Osteocyte (in vitro differentiated cells): ENCODE results near the gene AMBRA1. TPM values are rescaled to one million over a fixed set of nuclear protein-coding genes. Genes with fewer than 3 reads are reported as not detected.

Experiments
- DNase-seq: peaks from one replicate; pipeline ENCODE4 v3.0.0; 2021; ENCODE audit warnings: mixed read lengths; ENCODE audit not compliant: unreplicated experiment; ENCODE audit errors: extremely low spot score
- H3K27ac Mint-ChIP-seq: one replicate; pipeline ENCODE4 v1.8.0; 2021; ENCODE audit warnings: mild to moderate bottlenecking, mixed read lengths; ENCODE audit not compliant: unreplicated experiment
- H3K27me3 Mint-ChIP-seq: one replicate; pipeline ENCODE4 v1.8.0; 2021; ENCODE audit warnings: mixed read lengths; ENCODE audit not compliant: unreplicated experiment
- H3K36me3 Mint-ChIP-seq: one replicate; pipeline ENCODE4 v1.8.0; 2021; ENCODE audit warnings: mixed read lengths; ENCODE audit not compliant: unreplicated experiment
- H3K4me1 Mint-ChIP-seq: one replicate; pipeline ENCODE4 v1.8.0; 2021; ENCODE audit warnings: mixed read lengths; ENCODE audit not compliant: unreplicated experiment
- H3K4me3 Mint-ChIP-seq: one replicate; pipeline ENCODE4 v1.8.0; 2021; ENCODE audit warnings: mild to moderate bottlenecking, moderate library complexity, mixed read lengths; ENCODE audit not compliant: unreplicated experiment
- H3K9me3 Mint-ChIP-seq: one replicate; pipeline ENCODE4 v1.8.0; 2021; ENCODE audit warnings: mixed read lengths; ENCODE audit not compliant: unreplicated experiment
- total RNA-seq: library from RNA; stranded (reverse); gene quantifications from 2 replicates; pipeline ENCODE4 v1.2.1, GENCODE V29; 2021
- TF ChIP-seq, protein P1 (sequence below): fragments of 200-600 bp; sonication (generic); IDR thresholded peaks from 2 replicates; pipeline ENCODE4 v1.5.0; 2021; ENCODE audit warnings: antibody characterized with exemption, mild to moderate bottlenecking, moderate library complexity

Gene AMBRA1
- total RNA-seq, 1 donor from 2014 or later = 32.1 TPM

DNA sequence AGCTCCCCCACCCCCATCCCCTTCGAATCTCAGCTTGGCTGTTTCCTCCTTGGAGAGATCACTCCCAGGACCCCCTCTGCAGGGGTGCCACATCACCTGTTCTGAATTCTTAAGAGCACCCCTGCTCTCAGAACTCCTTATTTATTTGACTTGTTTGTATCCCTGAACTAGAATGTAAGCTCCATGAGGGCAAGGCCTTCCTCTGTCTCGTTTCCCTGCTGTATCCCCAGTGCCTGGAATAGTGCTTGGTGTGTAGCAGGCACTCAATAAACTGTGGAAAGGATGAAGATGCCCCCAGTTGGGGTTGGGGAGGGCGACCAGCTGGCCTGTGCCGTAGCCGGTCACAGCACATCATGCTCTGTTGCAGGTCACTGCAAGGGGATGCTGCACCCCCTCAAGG lies 216.0 kb downstream of the AMBRA1 start:
- TF ChIP-seq, protein P1, sequence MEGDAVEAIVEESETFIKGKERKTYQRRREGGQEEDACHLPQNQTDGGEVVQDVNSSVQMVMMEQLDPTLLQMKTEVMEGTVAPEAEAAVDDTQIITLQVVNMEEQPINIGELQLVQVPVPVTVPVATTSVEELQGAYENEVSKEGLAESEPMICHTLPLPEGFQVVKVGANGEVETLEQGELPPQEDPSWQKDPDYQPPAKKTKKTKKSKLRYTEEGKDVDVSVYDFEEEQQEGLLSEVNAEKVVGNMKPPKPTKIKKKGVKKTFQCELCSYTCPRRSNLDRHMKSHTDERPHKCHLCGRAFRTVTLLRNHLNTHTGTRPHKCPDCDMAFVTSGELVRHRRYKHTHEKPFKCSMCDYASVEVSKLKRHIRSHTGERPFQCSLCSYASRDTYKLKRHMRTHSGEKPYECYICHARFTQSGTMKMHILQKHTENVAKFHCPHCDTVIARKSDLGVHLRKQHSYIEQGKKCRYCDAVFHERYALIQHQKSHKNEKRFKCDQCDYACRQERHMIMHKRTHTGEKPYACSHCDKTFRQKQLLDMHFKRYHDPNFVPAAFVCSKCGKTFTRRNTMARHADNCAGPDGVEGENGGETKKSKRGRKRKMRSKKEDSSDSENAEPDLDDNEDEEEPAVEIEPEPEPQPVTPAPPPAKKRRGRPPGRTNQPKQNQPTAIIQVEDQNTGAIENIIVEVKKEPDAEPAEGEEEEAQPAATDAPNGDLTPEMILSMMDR = no peak
- Mint-ChIP-seq H3K36me3 (peaks cover 17% of the 10 kb centered on the region), H3K4me3 (no peak overlapping the region), H3K9me3 (no peaks in the 10 kb centered on the region), H3K4me1 (peaks cover 11% of the 10 kb centered on the region), H3K27ac (no peak overlapping the region), H3K27me3 (no peaks in the 10 kb centered on the region)
- no peak for DNase-seq

DNA sequence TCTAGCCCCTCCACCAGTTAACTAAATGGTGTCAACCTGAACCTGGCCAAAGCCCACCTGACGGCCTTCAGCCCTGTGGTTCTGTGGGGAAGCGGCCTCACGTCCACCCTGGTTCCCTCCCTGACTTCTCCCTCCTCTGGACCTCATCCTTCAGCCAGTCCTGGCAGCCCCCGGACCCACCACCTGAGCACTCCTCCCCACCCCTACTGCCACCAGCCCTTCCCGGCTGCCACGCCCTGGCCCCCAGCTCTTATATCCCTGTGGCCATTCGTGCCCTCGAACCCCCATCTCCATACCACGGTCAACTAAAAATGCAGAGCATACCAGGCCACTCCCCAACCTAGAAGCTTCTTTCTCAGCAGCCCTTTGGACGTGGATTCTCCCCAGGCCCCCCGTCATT lies 216.5 kb downstream of the AMBRA1 start:
- TF ChIP-seq, protein P1 = no peak
- Mint-ChIP-seq H3K36me3 (peaks cover 17% of the 10 kb centered on the region), H3K9me3 (no peaks in the 10 kb centered on the region), H3K27me3 (no peaks in the 10 kb centered on the region), H3K4me3 (no peak overlapping the region), H3K4me1 (peaks cover 10% of the 10 kb centered on the region), H3K27ac (no peak overlapping the region)
- no peak for DNase-seq

DNA sequence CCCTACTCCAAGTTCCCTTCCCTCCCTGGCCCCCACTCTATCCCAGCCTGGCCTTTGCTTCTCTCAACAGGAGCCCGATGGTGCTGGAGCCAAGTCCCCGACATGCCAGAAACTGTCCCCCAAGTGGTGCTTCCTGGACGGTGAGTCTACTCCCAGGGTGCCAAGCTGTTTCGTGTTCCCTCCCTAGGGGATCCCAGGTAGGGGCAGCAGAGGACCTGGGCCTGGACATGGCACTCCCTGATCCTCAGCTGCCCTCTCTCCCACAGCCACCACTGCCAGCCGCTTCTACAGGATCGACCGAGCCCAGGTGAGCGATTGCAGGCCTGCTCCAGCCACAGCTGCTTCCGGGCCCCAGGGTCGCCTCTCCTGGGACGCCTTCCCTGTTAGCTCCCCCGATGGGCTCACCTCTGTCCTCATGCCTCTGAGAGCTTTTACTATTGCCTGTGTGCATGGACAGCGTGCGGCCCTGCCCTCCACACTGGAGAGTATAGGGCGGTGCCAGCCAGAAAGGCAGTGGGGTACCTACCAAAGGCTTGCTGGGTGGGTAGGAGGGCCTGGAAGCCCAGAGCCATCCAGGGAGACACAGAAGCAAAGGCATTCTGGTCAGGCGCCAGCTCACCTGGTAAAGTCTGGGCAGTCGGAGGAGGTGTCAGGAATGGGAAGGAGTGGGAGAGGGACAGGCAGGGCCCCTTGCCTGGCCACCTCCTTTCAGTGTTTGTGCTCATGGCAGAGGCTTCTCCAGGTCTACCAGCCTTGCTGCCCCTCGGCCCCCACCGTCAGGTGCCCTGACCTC lies 217.4 kb downstream of the AMBRA1 start:
- no peak overlapping the region for H3K4me3 Mint-ChIP-seq
- H3K36me3 Mint-ChIP-seq = peaks cover 17% of the 10 kb centered on the region
- H3K4me1 Mint-ChIP-seq = peaks cover 4% of the 10 kb centered on the region
- no peaks in the 10 kb centered on the region for H3K27me3 Mint-ChIP-seq
- H3K27ac Mint-ChIP-seq = no peak overlapping the region
- no peaks in the 10 kb centered on the region for H3K9me3 Mint-ChIP-seq
- TF ChIP-seq, protein P1 = no peak
- no peak for DNase-seq

DNA sequence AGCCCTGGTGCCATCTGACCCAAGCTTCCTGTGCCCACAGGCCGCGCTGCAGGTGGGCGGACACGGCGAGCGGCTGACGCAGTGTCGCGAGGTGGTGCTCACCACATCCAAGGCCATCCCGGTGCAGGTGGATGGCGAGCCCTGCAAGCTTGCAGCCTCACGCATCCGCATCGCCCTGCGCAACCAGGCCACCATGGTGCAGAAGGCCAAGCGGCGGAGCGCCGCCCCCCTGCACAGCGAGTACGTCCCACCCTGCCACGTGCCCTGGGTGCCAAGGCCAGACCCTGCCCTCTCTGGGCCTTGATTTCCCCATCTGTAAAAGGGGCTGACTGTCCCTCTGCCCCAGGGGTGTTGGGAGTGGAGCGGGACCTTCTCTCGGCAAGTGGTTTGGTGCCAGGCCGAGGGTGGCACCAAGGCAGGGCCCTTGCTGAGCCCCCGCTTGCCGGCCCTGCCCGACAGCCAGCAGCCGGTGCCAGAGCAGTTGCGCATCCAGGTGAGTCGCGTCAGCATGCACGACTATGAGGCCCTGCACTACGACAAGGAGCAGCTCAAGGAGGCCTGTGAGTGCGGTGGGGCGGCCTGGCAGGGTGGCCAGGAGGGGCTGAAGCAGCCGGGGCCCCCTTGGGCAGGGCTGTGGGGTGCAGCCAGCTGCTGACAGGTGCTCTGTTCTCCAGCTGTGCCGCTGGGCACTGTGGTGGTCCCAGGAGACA lies 218.3 kb downstream of the AMBRA1 start:
- H3K9me3 Mint-ChIP-seq = no peaks in the 10 kb centered on the region
- DNase-seq = no peak
- TF ChIP-seq, protein P1 = no peak
- H3K36me3 Mint-ChIP-seq = peaks cover 17% of the 10 kb centered on the region
- no peak overlapping the region for H3K4me3 Mint-ChIP-seq
- no peak overlapping the region for H3K27ac Mint-ChIP-seq
- H3K4me1 Mint-ChIP-seq = peaks cover 3% of the 10 kb centered on the region
- no peaks in the 10 kb centered on the region for H3K27me3 Mint-ChIP-seq

DNA sequence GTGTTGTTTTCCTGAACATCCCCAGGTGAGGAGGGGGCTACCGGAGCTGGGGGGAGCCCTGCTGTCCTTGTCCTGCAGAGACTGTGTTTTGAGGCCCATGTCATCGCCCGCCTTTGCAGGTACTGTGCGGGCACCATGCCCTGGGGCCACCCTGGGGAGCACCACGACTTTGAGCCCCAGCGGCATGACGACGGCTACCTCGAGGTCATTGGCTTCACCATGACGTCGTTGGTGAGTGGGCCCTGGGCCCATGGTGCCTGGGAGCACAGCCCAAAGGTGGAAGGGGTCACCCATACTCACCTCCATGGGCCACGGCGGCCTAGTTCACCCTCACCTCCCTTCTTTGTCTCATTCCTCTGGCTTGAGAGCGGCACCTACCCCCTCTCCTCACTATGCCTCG lies 219.0 kb downstream of the AMBRA1 start:
- Mint-ChIP-seq H3K9me3 (no peaks in the 10 kb centered on the region), H3K4me3 (no peak overlapping the region), H3K27ac (no peak overlapping the region), H3K36me3 (peaks cover 17% of the 10 kb centered on the region), H3K4me1 (peaks cover 2% of the 10 kb centered on the region), H3K27me3 (no peaks in the 10 kb centered on the region)
- no peak for DNase-seq
- TF ChIP-seq, protein P1 = no peak
